ENCODE measurements around the gene MSI2.
"Not testable (repeated sequence)": the region's sequence is repeated elsewhere in the genome, so short reads cannot be mapped to it uniquely, and the experiment has no call there.

MSI2 gene

GRCh38 chr17:57300592-57300991 is 44.3 kb downstream of the MSI2 start:
- H3K9ac ChIP-seq (ENCODE audit: low read length); H3K4me1 ChIP-seq (ENCODE audit: control insufficient read depth, insufficient read depth, low read length); H3K9me3 ChIP-seq (ENCODE audit: control insufficient read depth, low read length); H3K27me3 ChIP-seq (ENCODE audit: control insufficient read depth, insufficient read depth, low read length); H3K4me3 ChIP-seq (ENCODE audit: low read length); H3K36me3 ChIP-seq (ENCODE audit: control insufficient read depth, insufficient read depth, low read length): not testable (repeated sequence)

- Histone ChIP-seq H3K36me3 (ENCODE audit: control insufficient read depth, insufficient read depth, low read length) (no peaks in the 10 kb centered on the region), H3K9ac (ENCODE audit: low read length) (no peak overlapping the region), H3K27me3 (ENCODE audit: control insufficient read depth, insufficient read depth, low read length) (no peaks in the 10 kb centered on the region), H3K4me3 (ENCODE audit: low read length) (no peak overlapping the region), H3K9me3 (ENCODE audit: control insufficient read depth, low read length) (no peaks in the 10 kb centered on the region), H3K4me1 (ENCODE audit: control insufficient read depth, insufficient read depth, low read length) (no peaks in the 10 kb centered on the region)
Observed at GRCh38 chr17:57302690-57303465, 46.6 kb downstream of the MSI2 start.

- no peaks in the 10 kb centered on the region for H3K9me3 ChIP-seq (ENCODE audit: control insufficient read depth, low read length)
- H3K4me1 ChIP-seq (ENCODE audit: control insufficient read depth, insufficient read depth, low read length), result no peaks in the 10 kb centered on the region
- no peaks in the 10 kb centered on the region for H3K36me3 ChIP-seq (ENCODE audit: control insufficient read depth, insufficient read depth, low read length)
- H3K27me3 ChIP-seq (ENCODE audit: control insufficient read depth, insufficient read depth, low read length), result no peaks in the 10 kb centered on the region
- H3K4me3 ChIP-seq (ENCODE audit: low read length), result no peak overlapping the region
- H3K9ac ChIP-seq (ENCODE audit: low read length), result no peak overlapping the region
Observed at GRCh38 chr17:57305144-57305728, 48.9 kb downstream of the MSI2 start.

GRCh38 chr17:57305908-57306504 is 49.7 kb downstream of the MSI2 start:
- Histone ChIP-seq H3K4me1 (ENCODE audit: control insufficient read depth, insufficient read depth, low read length) (no peaks in the 10 kb centered on the region), H3K9ac (ENCODE audit: low read length) (no peak overlapping the region), H3K27me3 (ENCODE audit: control insufficient read depth, insufficient read depth, low read length) (no peaks in the 10 kb centered on the region), H3K9me3 (ENCODE audit: control insufficient read depth, low read length) (no peaks in the 10 kb centered on the region), H3K36me3 (ENCODE audit: control insufficient read depth, insufficient read depth, low read length) (no peaks in the 10 kb centered on the region), H3K4me3 (ENCODE audit: low read length) (no peak overlapping the region)

GRCh38 chr17:57308543-57309186 is 52.3 kb downstream of the MSI2 start:
- Histone ChIP-seq H3K4me3 (ENCODE audit: low read length) (no peak overlapping the region), H3K9ac (ENCODE audit: low read length) (no peak overlapping the region), H3K36me3 (ENCODE audit: control insufficient read depth, insufficient read depth, low read length) (peaks cover 3% of the 10 kb centered on the region), H3K27me3 (ENCODE audit: control insufficient read depth, insufficient read depth, low read length) (no peaks in the 10 kb centered on the region), H3K9me3 (ENCODE audit: control insufficient read depth, low read length) (no peaks in the 10 kb centered on the region), H3K4me1 (ENCODE audit: control insufficient read depth, insufficient read depth, low read length) (peaks cover 9% of the 10 kb centered on the region)

GRCh38 chr17:57309479-57309878 is 53.2 kb downstream of the MSI2 start:
- peaks cover 9% of the 10 kb centered on the region for H3K4me1 ChIP-seq (ENCODE audit: control insufficient read depth, insufficient read depth, low read length)

GRCh38 chr17:57311281-57312216 is 55.2 kb downstream of the MSI2 start:
- Histone ChIP-seq H3K27me3 (ENCODE audit: control insufficient read depth, insufficient read depth, low read length) (no peaks in the 10 kb centered on the region), H3K9me3 (ENCODE audit: control insufficient read depth, low read length) (no peaks in the 10 kb centered on the region), H3K9ac (ENCODE audit: low read length) (no peak overlapping the region), H3K4me3 (ENCODE audit: low read length) (no peak overlapping the region), H3K36me3 (ENCODE audit: control insufficient read depth, insufficient read depth, low read length) (peaks cover 4% of the 10 kb centered on the region), H3K4me1 (ENCODE audit: control insufficient read depth, insufficient read depth, low read length) (peaks cover 9% of the 10 kb centered on the region)

More at GRCh38 chr17:57309479-57309878, 53.2 kb downstream of the MSI2 start:
- Histone ChIP-seq H3K9me3 (ENCODE audit: control insufficient read depth, low read length) (no peaks in the 10 kb centered on the region), H3K4me3 (ENCODE audit: low read length) (no peak overlapping the region), H3K9ac (ENCODE audit: low read length) (no peak overlapping the region), H3K36me3 (ENCODE audit: control insufficient read depth, insufficient read depth, low read length) (peaks cover 4% of the 10 kb centered on the region), H3K27me3 (ENCODE audit: control insufficient read depth, insufficient read depth, low read length) (no peaks in the 10 kb centered on the region)

GRCh38 chr17:57312242-57312641 is 55.9 kb downstream of the MSI2 start:
- H3K36me3 ChIP-seq (ENCODE audit: control insufficient read depth, insufficient read depth, low read length), result peaks cover 4% of the 10 kb centered on the region

GRCh38 chr17:57313097-57313835 is 56.9 kb downstream of the MSI2 start:
- H3K36me3 ChIP-seq (ENCODE audit: control insufficient read depth, insufficient read depth, low read length), result peaks cover 4% of the 10 kb centered on the region
- no peak overlapping the region for H3K9ac ChIP-seq (ENCODE audit: low read length)
- no peak overlapping the region for H3K4me3 ChIP-seq (ENCODE audit: low read length)
- H3K27me3 ChIP-seq (ENCODE audit: control insufficient read depth, insufficient read depth, low read length), result no peaks in the 10 kb centered on the region
- peaks cover 9% of the 10 kb centered on the region for H3K4me1 ChIP-seq (ENCODE audit: control insufficient read depth, insufficient read depth, low read length)
- no peaks in the 10 kb centered on the region for H3K9me3 ChIP-seq (ENCODE audit: control insufficient read depth, low read length)

More at GRCh38 chr17:57312242-57312641, 55.9 kb downstream of the MSI2 start:
- H3K4me3 ChIP-seq (ENCODE audit: low read length), result no peak overlapping the region
- no peaks in the 10 kb centered on the region for H3K9me3 ChIP-seq (ENCODE audit: control insufficient read depth, low read length)
- H3K27me3 ChIP-seq (ENCODE audit: control insufficient read depth, insufficient read depth, low read length), result no peaks in the 10 kb centered on the region
- peaks cover 9% of the 10 kb centered on the region for H3K4me1 ChIP-seq (ENCODE audit: control insufficient read depth, insufficient read depth, low read length)
- no peak overlapping the region for H3K9ac ChIP-seq (ENCODE audit: low read length)

- H3K9me3 ChIP-seq (ENCODE audit: control insufficient read depth, low read length), result no peaks in the 10 kb centered on the region
- H3K27me3 ChIP-seq (ENCODE audit: control insufficient read depth, insufficient read depth, low read length), result no peaks in the 10 kb centered on the region
- H3K36me3 ChIP-seq (ENCODE audit: control insufficient read depth, insufficient read depth, low read length), result peaks cover 4% of the 10 kb centered on the region
- H3K4me1 ChIP-seq (ENCODE audit: control insufficient read depth, insufficient read depth, low read length), result peaks cover 9% of the 10 kb centered on the region
- no peak overlapping the region for H3K9ac ChIP-seq (ENCODE audit: low read length)
- H3K4me3 ChIP-seq (ENCODE audit: low read length), result no peak overlapping the region
Observed at GRCh38 chr17:57315061-57316015, 59.0 kb downstream of the MSI2 start.
